Body of pancreas (tissue), 4 donors: ENCODE results near the gene DYNLT4.

Source experiments
- CTCF ChIP-seq, 7 experiments: fragments of 450-650 bp in 4 of 7; fragments of 200-600 bp in 3 of 7; sonication (generic) in 3 of 7; IDR thresholded peaks; one replicate each; pipeline ENCODE4 v1.5.1; 2016 to 2019; ENCODE audit warnings: antibody characterized with exemption in 7 of 7
- POLR2A ChIP-seq, 3 donors: fragments of 450-650 bp; IDR thresholded peaks; one replicate each; pipeline ENCODE4 v1.6.1; 2016; ENCODE audit warnings: antibody characterized with exemption in 3 of 3, mild to moderate bottlenecking in 2 of 3

- TF ChIP-seq CTCF (IDR thresholded peaks at IDR 0.05) (no peak), POLR2A (IDR thresholded peaks at IDR 0.05) (no peak)
Observed at GRCh38 chr1:44801491-44802305, 5.5 kb downstream of the DYNLT4 start.
